Activated CD8-positive, alpha-beta T cell treated with anti-CD3 and anti-CD28 coated beads for 36 hours (primary cell): ENCODE results near the gene RYR1. TPM values are rescaled to one million over a fixed set of nuclear protein-coding genes. Genes with fewer than 3 reads are reported as not detected.
A peak's percentile ranks its signal among the peaks of the same experiment; 100 is the strongest.

Source experiments
- ATAC-seq: fragments of 200-7000 bp; cut with Tn5 transposase; one replicate; pipeline ENCODE4 v1.10.0; 2021; ENCODE audit warnings: mild to moderate bottlenecking, moderate library complexity
- CTCF ChIA-PET: fragments of 350-600 bp; sonication (Branson Sonifier 250); formaldehyde crosslinking; loops from one replicate; lab custom pipeline; 2021; ENCODE audit warnings: antibody characterized with exemption; lab: Charles Lee
- POLR2A ChIA-PET: fragments of 350-600 bp; sonication (Branson Sonifier 250); formaldehyde crosslinking; loops from one replicate; lab custom pipeline; 2021; ENCODE audit warnings: antibody characterized with exemption; lab: Charles Lee
- DNase-seq: peaks from one replicate; pipeline ENCODE4 v3.0.0-alpha.2; 2020
- H3K27ac Mint-ChIP-seq: one replicate; pipeline ENCODE4 v1.8.0; 2021; ENCODE audit warnings: mild to moderate bottlenecking, mixed read lengths
- H3K27me3 Mint-ChIP-seq: one replicate; pipeline ENCODE4 v1.8.0; 2021; ENCODE audit warnings: mixed read lengths
- H3K36me3 Mint-ChIP-seq: one replicate; pipeline ENCODE4 v1.8.0; 2021; ENCODE audit warnings: low read depth, mixed read lengths
- H3K4me1 Mint-ChIP-seq: one replicate; pipeline ENCODE4 v1.8.0; 2021; ENCODE audit warnings: low read depth, mixed read lengths
- H3K4me3 Mint-ChIP-seq: one replicate; pipeline ENCODE4 v1.8.0; 2021; ENCODE audit warnings: mild to moderate bottlenecking, moderate library complexity, mixed read lengths
- H3K9me3 Mint-ChIP-seq: one replicate; pipeline ENCODE4 v1.8.0; 2021; ENCODE audit warnings: mixed read lengths
- intact Hi-C: fragments of 100-400 bp; cut with micrococcal nuclease; formaldehyde crosslinking; loops from one replicate; pipeline ENCODE4 v1.10.0; 2022
- total RNA-seq, 2 experiments: library from RNA; stranded (reverse); gene quantifications; one replicate each; pipeline ENCODE4 v1.2.3, GENCODE V29; 2021
- TF ChIP-seq, protein P1 (sequence below): fragments of 200-600 bp; IDR thresholded peaks from one replicate; pipeline ENCODE4 v1.8.0; 2022; ENCODE audit warnings: antibody characterized with exemption, mild to moderate bottlenecking

The RYR1 gene
- total RNA-seq, 2 experiments from 2014 or later: 0.63 to 1.2 TPM

DNA sequence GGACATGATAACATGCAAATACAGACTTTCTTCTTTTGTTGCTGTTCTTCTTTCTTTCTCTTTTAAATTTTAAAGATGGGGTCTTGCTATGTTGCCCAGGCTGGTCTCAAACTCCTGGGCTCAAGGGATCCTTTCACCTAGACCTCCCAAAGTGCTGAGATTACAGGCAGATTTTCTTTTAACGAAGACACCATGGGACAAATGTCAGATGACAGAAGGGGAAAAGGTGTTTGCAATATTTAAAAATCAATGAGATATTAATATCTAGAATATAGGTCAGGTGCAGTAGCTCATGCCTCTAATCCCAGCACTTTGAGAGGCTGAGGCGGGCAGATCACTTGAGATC is 3.7 kb upstream of the RYR1 start:
- ChIA-PET POLR2A (no interaction called here), CTCF (no interaction called here)
- TF ChIP-seq, protein P1, sequence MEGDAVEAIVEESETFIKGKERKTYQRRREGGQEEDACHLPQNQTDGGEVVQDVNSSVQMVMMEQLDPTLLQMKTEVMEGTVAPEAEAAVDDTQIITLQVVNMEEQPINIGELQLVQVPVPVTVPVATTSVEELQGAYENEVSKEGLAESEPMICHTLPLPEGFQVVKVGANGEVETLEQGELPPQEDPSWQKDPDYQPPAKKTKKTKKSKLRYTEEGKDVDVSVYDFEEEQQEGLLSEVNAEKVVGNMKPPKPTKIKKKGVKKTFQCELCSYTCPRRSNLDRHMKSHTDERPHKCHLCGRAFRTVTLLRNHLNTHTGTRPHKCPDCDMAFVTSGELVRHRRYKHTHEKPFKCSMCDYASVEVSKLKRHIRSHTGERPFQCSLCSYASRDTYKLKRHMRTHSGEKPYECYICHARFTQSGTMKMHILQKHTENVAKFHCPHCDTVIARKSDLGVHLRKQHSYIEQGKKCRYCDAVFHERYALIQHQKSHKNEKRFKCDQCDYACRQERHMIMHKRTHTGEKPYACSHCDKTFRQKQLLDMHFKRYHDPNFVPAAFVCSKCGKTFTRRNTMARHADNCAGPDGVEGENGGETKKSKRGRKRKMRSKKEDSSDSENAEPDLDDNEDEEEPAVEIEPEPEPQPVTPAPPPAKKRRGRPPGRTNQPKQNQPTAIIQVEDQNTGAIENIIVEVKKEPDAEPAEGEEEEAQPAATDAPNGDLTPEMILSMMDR: no peak
- Mint-ChIP-seq H3K4me1 (peaks cover 31% of the 10 kb centered on the region), H3K27me3 (peaks cover 18% of the 10 kb centered on the region), H3K9me3 (no peaks in the 10 kb centered on the region), H3K36me3 (no peaks in the 10 kb centered on the region), H3K4me3 (no peak overlapping the region), H3K27ac (peak overlapping the region; percentile 90)
- intact Hi-C loops: no loop called here
- ATAC-seq (no peak), DNase-seq (no peak)

- Mint-ChIP-seq H3K27me3 (peaks cover 19% of the 10 kb centered on the region), H3K9me3 (no peaks in the 10 kb centered on the region), H3K36me3 (no peaks in the 10 kb centered on the region), H3K27ac (no peak overlapping the region), H3K4me3 (no peak overlapping the region), H3K4me1 (peaks cover 28% of the 10 kb centered on the region)
- ChIA-PET CTCF (interaction anchor here (2.3 kb wide), 1 partner anchor 28 kb away, joined by 6 read pairs; the partner anchor contains the start of gene FAM98C), POLR2A (no interaction called here)
- ATAC-seq (no peak), DNase-seq (no peak)
- intact Hi-C loops: no loop called here
- TF ChIP-seq, protein P1: no peak
These were observed 2.6 kb upstream of the RYR1 start for GRCh38 chr19:38430931-38431330.

GRCh38 chr19:38434549-38435051 is 1.1 kb downstream of the RYR1 start:
- H3K4me1 Mint-ChIP-seq: peaks cover 10% of the 10 kb centered on the region
- ChIA-PET CTCF (no interaction called here), POLR2A (interaction anchor here (0.6 kb wide), 1 partner anchor 511 kb away, joined by 3 read pairs; no protein-coding TSS in a partner anchor)
- no peaks in the 10 kb centered on the region for H3K9me3 Mint-ChIP-seq
- DNase-seq (no peak), ATAC-seq (no peak)
- no peak overlapping the region for H3K4me3 Mint-ChIP-seq
- intact Hi-C loops: no loop called here
- no peaks in the 10 kb centered on the region for H3K36me3 Mint-ChIP-seq
- no peak overlapping the region for H3K27ac Mint-ChIP-seq
- TF ChIP-seq, protein P1: no peak
- peaks cover 21% of the 10 kb centered on the region for H3K27me3 Mint-ChIP-seq

- no peak for DNase-seq
- intact Hi-C loops: no loop called here
- Mint-ChIP-seq H3K4me1 (peaks cover 8% of the 10 kb centered on the region), H3K9me3 (no peaks in the 10 kb centered on the region), H3K36me3 (no peaks in the 10 kb centered on the region), H3K27me3 (peaks cover 27% of the 10 kb centered on the region), H3K27ac (no peak overlapping the region), H3K4me3 (no peak overlapping the region)
- TF ChIP-seq, protein P1: no peak
- ChIA-PET POLR2A (no interaction called here), CTCF (interaction anchor here (0.9 kb wide), 1 partner anchor 35 kb away, joined by 3 read pairs; the partner anchor contains the start of gene FAM98C)
- no peak for ATAC-seq
These were observed 3.8 kb downstream of the RYR1 start for GRCh38 chr19:38437295-38437694.

DNA sequence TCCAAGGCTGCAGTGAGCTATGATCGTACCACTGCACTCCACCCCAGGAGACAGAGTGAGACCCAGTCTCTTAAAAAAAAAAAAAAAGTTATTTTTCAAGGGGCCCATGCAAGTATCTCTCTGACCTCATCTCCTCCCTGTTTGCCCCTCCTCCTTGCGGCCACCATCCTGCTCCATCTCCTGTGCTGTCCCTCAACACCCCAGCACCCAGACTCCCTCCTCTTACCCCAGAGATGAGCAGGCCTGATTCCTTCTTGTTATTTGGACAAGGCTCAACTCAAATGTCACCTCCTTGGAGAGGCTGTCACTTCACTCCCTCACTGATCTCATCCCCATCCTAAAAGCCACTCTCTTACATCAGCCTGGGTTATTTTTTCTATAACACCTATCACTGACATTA is 4.4 kb downstream of the RYR1 start:
- no peak for DNase-seq
- TF ChIP-seq, protein P1: no peak
- ChIA-PET POLR2A (no interaction called here), CTCF (interaction anchor here (0.9 kb wide), 1 partner anchor 35 kb away, joined by 3 read pairs; the partner anchor contains the start of gene FAM98C)
- H3K4me1 Mint-ChIP-seq: peaks cover 8% of the 10 kb centered on the region
- intact Hi-C loops: no loop called here
- H3K9me3 Mint-ChIP-seq: no peaks in the 10 kb centered on the region
- peaks cover 27% of the 10 kb centered on the region for H3K27me3 Mint-ChIP-seq
- no peaks in the 10 kb centered on the region for H3K36me3 Mint-ChIP-seq
- ATAC-seq: no peak
- H3K27ac Mint-ChIP-seq: no peak overlapping the region
- no peak overlapping the region for H3K4me3 Mint-ChIP-seq
